GM10847 (cell line): ENCODE data around the gene YIPF4.

ENCODE experiments used
- POLR2A ChIP-seq: IDR thresholded peaks from 2 replicates; pipeline ENCODE4 v1.6.1; 2011; ENCODE audit not compliant: insufficient read length; ENCODE audit errors: extremely low read depth

YIPF4 gene

DNA sequence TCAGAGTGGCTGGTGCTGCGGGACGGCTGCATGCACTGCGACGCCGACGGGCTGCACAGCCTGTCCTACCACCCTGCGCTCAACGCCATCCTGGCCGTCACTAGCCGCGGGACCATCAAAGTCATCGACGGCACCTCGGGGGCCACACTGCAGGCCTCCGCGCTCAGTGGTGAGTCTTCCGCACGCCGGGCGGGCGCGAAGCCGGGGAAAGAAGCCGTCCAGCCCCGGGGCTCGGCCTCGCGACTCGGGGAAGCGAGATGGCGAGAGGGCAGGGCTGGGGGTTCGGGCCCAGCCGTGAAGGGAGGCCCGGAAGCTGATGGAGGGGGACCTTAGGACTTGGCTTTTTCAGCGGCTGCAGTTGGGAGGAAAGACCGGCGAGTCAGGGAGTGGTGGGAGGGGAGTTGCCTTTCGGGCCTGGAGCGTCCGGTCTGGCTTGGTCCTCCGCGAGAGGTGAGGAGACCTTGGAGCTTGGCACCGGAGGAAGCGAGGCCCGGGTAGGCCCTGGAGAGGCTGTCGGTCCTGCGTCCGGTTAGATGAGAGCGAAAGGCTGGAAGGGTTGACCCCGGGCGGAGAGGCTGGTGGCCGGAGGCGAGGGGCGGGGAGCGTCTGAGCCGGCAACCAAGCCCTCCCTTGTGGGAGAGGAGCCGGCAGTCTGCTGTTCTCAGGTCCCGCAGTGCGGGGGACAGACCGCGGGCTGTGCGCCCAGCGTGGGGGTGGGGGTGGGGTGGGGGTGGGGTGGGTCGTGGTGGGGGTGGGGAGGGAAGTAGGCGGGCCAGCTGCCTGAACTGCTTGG, 79.8 kb downstream of the YIPF4 start:
- no peak for TF ChIP-seq POLR2A

- TF ChIP-seq POLR2A: no peak
These were observed 80.4 kb downstream of the YIPF4 start for GRCh38 chr2:32358111-32358482.

GRCh38 chr2:32360416-32360815, 82.7 kb downstream of the YIPF4 start:
- TF ChIP-seq POLR2A: no peak

DNA sequence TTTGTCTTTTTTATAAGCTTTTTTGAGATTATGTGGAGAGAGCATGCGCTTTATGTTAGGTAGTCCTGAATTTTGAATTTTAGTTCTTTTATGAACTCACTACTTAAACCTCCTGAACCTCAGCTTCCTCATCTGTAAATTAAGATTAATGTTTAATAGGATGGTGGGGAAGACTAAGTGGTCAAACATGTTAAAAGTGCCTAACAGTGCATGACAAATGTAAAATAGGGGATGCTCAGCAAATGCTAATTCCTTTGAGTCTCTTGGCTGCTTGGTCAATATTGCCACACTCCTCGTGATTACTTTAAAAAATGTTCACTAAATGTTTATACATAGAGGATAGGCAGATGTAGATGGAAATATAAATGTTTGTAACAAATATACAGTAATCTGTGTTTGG, 85.9 kb downstream of the YIPF4 start:
- no peak for TF ChIP-seq POLR2A
